EH (cell line): ENCODE measurements around the gene TMEM161A.

Experiments
- DNase-seq: peaks from one replicate; pipeline ENCODE4 v3.0.0-alpha.2; 2015; ENCODE audit warnings: low read depth

Gene TMEM161A

DNA sequence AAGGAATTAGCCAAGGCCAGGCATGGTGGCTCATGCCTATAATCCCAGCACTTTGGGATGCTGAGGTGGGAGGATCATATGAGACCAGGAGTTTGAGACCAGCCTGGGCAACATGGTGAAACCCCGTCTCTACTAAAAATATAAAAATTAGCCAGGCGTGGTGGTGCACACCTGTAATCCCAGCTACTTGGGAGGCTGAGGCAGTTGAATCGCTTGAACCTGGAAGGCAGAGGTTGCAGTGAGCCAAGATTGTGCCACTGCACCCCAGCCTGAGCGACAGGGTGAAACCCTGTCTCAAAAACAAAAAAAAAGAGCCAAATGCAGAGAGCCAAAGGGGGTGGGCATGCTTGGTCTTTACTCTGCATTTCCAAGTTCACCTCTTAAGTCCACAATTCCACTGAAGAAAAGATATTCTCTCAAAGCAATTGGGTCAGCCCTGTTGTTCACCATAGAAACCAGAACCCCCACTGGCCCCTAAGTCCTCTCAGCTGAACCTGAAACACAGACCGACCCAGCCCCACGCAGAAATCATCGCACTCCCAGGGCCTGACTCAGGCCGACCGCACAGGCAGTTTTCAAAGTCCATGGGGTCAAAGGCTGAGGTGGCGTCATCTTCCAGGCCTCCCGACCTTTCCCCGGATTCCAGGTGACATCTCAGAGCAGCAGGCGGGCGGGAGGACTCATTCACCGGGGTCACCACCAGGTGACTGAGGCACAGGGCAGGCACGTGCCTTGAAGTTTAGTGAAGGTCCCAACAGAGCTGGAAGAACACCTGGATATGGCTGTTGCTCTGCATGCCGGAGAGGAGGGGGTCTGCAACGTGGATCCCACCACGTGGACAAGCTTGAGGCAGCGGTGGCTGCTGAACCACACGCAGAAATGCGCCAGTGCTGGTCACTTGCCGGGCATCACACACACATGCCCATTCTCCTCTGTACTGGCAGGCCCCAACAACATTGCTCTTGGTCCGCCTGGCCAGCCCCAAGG, 41.3 kb downstream of the TMEM161A start:
- no peak for DNase-seq

DNA sequence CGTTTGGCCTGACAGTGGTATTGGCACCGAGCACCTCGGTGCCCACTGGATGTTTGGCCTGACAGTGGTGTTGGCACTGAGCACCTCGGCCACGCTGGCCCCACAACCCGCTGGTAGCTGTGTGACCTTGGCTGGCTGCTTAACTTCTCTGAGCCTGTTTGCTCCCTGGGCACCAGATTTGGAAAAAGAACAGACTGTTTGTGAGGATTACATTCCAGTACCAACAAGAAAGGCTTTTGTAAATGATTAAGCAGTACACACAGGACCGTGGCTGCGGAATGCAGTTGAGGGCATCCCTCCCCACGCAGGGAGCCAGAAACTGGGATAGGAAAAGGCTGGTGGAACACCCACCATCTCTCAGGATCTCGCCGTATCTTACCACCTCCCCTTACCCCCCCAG, 42.6 kb downstream of the TMEM161A start:
- no peak for DNase-seq

GRCh38 chr19:19094513-19094912, 43.8 kb downstream of the TMEM161A start:
- no peak for DNase-seq

GRCh38 chr19:19087676-19088075, 50.6 kb downstream of the TMEM161A start:
- no peak for DNase-seq

DNA sequence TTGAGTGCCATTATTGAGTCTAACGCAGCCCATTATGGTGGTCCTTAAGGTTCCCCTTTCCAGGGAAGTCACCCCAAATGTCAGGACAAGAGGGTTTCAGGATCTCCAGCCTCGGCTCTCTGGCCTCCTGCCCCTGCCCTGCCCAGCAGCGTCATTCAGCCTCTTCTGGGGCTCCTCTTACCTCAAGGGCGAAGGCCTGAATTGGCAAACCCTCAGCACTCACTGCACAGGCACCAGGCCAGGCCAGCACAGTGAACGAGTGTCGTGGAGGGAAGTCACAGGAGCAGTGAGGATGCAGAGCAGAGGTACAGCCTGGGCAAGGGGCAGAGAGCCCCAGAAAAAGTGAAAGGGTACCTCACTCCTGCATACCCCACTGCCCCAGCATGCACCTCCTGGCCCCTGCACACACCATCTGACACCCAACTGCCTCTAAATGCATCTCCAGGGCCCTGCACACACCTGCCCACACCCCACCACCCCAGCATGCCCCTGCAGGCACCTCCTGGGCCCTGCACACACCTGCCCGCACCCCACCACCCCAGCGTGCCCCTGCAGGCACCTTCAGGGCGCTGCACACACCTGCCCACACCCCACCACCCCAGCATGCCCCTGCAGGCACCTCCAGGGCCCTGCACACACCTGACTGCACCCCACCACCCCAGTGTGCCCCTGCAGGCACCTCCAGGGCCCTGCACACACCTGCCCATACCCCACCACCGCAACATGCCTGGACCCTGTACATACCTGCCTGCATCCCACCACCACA, 54.7 kb downstream of the TMEM161A start:
- no peak for DNase-seq

DNA sequence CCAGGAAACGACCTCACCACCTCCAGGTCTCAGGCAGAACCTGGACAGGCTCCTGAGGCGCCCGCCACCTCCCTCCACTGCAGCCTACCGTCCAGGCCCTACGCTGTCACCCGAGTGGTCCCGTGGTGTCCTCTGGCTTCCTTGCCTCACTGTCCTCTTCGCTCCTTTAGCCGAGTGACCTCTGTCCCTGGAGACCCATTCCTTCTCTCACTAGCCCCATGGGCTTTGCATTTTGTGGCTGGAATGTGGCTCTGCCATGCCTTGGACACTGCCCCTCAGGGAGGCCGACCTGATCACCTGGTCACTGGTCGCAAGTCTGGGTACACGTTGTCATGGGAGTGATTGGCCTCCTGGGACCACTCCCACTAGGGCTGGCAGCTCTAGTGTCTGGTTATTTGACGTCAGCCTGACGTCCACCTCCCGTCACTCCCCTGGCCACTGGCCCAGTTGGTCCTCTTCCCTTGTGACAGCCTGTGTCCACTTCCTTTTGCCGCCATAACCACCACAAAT, 56.6 kb downstream of the TMEM161A start:
- DNase-seq: peak; percentile 9

DNA sequence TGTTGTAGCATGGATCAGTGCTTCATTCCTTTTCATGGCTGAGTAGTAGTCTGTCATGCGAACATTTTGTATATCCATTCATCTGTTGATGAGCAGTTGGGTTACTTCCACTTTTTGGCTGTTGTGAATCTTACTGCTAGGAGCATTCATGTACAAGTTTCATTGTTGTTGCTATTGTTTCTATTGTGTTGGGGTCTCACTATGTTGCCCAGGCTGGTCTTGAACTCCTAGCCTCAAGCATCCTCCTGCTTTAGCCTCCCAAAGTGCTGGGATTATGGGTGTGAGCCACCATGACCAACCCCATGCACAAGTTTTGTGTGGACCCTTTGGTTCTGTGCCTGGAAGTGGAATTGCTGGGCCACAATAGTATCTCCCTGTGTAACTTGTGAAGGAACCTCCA, 58.7 kb downstream of the TMEM161A start:
- DNase-seq: no peak

DNA sequence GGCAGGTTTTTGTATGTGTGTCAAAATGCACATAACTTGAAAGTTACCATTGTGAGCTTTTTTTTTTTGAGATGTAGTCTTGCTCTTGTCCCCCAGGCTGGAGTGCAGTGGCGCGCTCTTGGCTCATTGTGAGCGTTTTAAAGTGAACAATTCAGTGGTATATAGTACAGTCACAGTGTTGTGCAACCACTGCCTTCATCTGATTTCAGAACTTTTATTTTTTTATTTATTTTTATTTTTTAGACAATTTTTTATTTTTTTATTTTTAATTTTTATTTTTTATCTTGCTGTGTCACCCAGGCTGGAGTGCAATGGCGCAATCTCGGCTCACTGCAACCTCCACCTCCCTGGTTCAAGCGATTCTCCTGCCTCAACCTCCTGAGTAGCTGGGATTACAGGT, 59.5 kb downstream of the TMEM161A start:
- no peak for DNase-seq

DNA sequence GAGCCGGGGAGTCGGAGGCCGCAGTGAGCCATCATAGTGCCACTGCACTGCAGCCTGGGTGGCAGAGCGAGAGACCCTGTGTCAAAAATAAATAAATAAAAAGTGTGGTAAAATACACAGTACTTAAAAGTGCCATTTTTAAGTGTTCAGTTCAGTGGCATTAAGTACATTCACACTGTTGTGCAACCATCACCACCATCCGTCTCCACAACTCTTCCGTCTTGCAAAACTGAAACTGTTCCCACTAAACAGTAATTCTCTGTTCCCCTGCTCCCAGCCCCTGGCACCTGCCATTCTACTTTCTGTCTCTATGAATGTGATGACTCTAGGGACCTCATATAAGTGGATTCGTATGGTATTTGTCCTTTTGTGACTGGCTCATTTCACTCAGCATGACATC, 61.2 kb downstream of the TMEM161A start:
- DNase-seq: no peak

- no peak for DNase-seq
Observed at GRCh38 chr19:19076476-19076875, 61.8 kb downstream of the TMEM161A start.

DNA sequence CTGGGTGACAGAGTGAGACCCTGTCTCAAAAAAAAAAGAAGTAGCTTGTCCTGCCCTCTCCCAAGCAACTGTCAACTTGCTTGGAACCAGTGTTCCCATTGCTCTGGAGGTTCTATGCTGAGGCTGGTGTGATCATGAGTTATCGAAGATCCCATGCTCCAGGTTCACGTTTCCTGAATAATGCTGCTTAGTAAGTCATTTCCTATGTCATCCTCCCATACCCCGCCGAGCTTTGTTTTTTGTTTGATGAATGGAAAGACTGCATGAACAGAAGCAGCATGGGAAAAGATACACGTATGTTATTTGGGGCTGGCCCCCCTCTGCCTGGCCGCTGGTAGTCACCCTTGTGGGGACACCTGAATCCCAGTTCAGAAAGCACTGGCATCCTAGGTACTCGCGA, 63.2 kb downstream of the TMEM161A start:
- DNase-seq: no peak

- no peak for DNase-seq
Observed at GRCh38 chr19:19074196-19074882, 63.9 kb downstream of the TMEM161A start.

DNA sequence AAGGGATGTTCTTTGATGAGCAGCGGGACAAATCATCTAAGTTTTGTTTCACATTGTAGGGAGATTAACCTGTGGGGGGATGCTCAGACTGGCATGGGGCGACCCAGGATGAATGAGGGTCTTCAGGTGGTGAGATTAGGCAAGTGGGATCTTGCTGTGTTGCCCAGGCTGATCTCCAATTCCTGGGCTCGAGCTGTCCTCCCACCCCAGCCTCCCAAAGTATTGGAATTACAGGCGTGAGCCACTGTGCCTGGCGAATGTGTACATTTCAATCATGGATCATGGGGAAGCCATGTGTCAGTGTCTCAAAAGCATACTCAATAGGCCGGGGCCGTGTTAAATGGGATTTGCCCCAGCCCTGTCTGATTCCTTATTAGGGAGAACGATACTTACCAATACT, 66.4 kb downstream of the TMEM161A start:
- DNase-seq: no peak
